Non-pigmented ciliary epithelial cell (primary cell): ENCODE results near the gene FKBP1A.

ENCODE experiments used
- DNase-seq: peaks from one replicate; pipeline ENCODE4 v3.0.0-alpha.2; 2010; ENCODE audit warnings: low read depth

The FKBP1A gene

GRCh38 chr20:1383623-1384404 is 9.0 kb downstream of the FKBP1A start:
- DNase-seq, result no peak

- no peak for DNase-seq
Observed at GRCh38 chr20:1382670-1383069, 10.2 kb downstream of the FKBP1A start.

- no peak for DNase-seq
Observed at GRCh38 chr20:1381753-1382591, 10.9 kb downstream of the FKBP1A start.

- DNase-seq, result no peak
Observed at GRCh38 chr20:1378735-1379125, 14.1 kb downstream of the FKBP1A start.

- peak; percentile 41 for DNase-seq
Observed at GRCh38 chr20:1377984-1378734, 14.7 kb downstream of the FKBP1A start.

- no peak for DNase-seq
Observed at GRCh38 chr20:1377341-1377871, 15.4 kb downstream of the FKBP1A start.

- DNase-seq, result no peak
Observed at GRCh38 chr20:1376408-1377270, 16.2 kb downstream of the FKBP1A start.

GRCh38 chr20:1376007-1376406 is 16.8 kb downstream of the FKBP1A start:
- no peak for DNase-seq

GRCh38 chr20:1375515-1375914 is 17.3 kb downstream of the FKBP1A start:
- DNase-seq, result peak; percentile 40

GRCh38 chr20:1374246-1374645 is 18.6 kb downstream of the FKBP1A start:
- no peak for DNase-seq

GRCh38 chr20:1373614-1374013 is 19.2 kb downstream of the FKBP1A start:
- DNase-seq, result no peak

GRCh38 chr20:1373036-1373435 is 19.8 kb downstream of the FKBP1A start:
- no peak for DNase-seq

GRCh38 chr20:1371830-1372539 is 20.9 kb downstream of the FKBP1A start:
- DNase-seq, result no peak

- no peak for DNase-seq
Observed at GRCh38 chr20:1371202-1371782, 21.6 kb downstream of the FKBP1A start.

GRCh38 chr20:1370548-1371110 is 22.2 kb downstream of the FKBP1A start:
- DNase-seq, result no peak

- no peak for DNase-seq
Observed at GRCh38 chr20:1369970-1370369, 22.9 kb downstream of the FKBP1A start.

- peak; percentile 47 for DNase-seq
Observed at GRCh38 chr20:1368448-1369199, 24.2 kb downstream of the FKBP1A start.

- DNase-seq, result no peak
Observed at GRCh38 chr20:1367479-1367878, 25.4 kb downstream of the FKBP1A start.

GRCh38 chr20:1364106-1364505 is 28.7 kb downstream of the FKBP1A start:
- no peak for DNase-seq
